K562 (cell line): ENCODE results near the gene ANXA3. TPM values are rescaled to one million over a fixed set of nuclear protein-coding genes. Genes with fewer than 3 reads are reported as not detected.

ENCODE experiments used
- ATAC-seq: fragments of 200-7000 bp; cut with Tn5 transposase; 3 replicates; pipeline ENCODE4 v1.9.1; 2020; ENCODE audit warnings: moderate library complexity
- BruUV-seq: library from RNA; stranded (reverse); fragments of 400-500 nt; replicated peaks from 2 replicates; lab custom pipeline; 2021; lab: Mats Ljungman, UMichigan
- CTCF ChIA-PET: fragments of 300-600 bp; formaldehyde crosslinking; extraction: SDS; loops from one replicate; lab custom pipeline; 2021; ENCODE audit warnings: low intra/inter-chr PET ratio; lab: Yijun Ruan, JAX
- POLR2A ChIA-PET: fragments of 300-600, 350-650 bp; sonication (Branson Sonifier 250); formaldehyde crosslinking; extraction: SDS; loops from one replicate; lab custom pipeline; 2021; ENCODE audit warnings: antibody characterized with exemption, inconsistent platforms; lab: Yijun Ruan, JAX
- DNase-seq, 4 experiments: peaks; one replicate each; pipeline versions ENCODE4 v3.0.0 to v3.0.0-alpha.2; 2011 to 2018; ENCODE audit warnings: low spot score in 3 of 4, mixed read lengths in 3 of 4; ENCODE audit errors: extremely low read depth in 1 of 4
- FAIRE-seq: peaks from 2 replicates; lab custom pipeline; 2011; peaks lifted over from hg19 to GRCh38; lab: Jason Lieb, UNC
- H2AFZ ChIP-seq: 2 replicates; pipeline ENCODE4 v1.6.0; 2011; ENCODE audit warnings: low read depth, low read length, control low read depth, inconsistent platforms
- H3K27ac ChIP-seq: fragments of 200-600 bp; 3 replicates; pipeline ENCODE4 v1.8.0; 2011; ENCODE audit warnings: low read depth, mild to moderate bottlenecking, control low read depth, inconsistent platforms, low read length, moderate library complexity, mixed read lengths; ENCODE audit errors: extremely low read depth
- H3K27me3 ChIP-seq, 2 experiments: fragments of 300-600 bp in 1 of 2; 2 replicates in 1 of 2; 3 replicates in 1 of 2; pipeline versions ENCODE4 v1.6.0 to v1.8.0; 2011; ENCODE audit warnings: inconsistent platforms in 2 of 2, low read length in 2 of 2, mild to moderate bottlenecking in 1 of 2, mixed read lengths in 1 of 2, moderate library complexity in 1 of 2; ENCODE audit not compliant: control insufficient read depth in 2 of 2, insufficient read depth in 2 of 2
- H3K36me3 ChIP-seq: fragments of 300-600 bp; 3 replicates; pipeline ENCODE4 v1.8.0; 2011; ENCODE audit warnings: mild to moderate bottlenecking, low read length, inconsistent platforms; ENCODE audit not compliant: control insufficient read depth, insufficient read depth
- H3K4me1 ChIP-seq, 2 experiments: fragments of 200-600 bp in 1 of 2; replicated peaks in 1 of 2; 2 replicates in 1 of 2; 3 replicates in 1 of 2; pipeline versions ENCODE4 v1.5.1 to v1.8.0; 2011; ENCODE audit warnings: inconsistent platforms in 2 of 2, low read length in 2 of 2, mild to moderate bottlenecking in 1 of 2, mixed read lengths in 1 of 2, moderate library complexity in 1 of 2; ENCODE audit not compliant: control insufficient read depth in 2 of 2, insufficient read depth in 2 of 2
- H3K4me2 ChIP-seq: 2 replicates; pipeline ENCODE4 v1.6.1; 2011; ENCODE audit warnings: low read length, control low read depth, inconsistent platforms, mixed read lengths; ENCODE audit not compliant: insufficient read depth
- H3K4me3 ChIP-seq: fragments of 200-600 bp; sonication (generic), shearing (Covaris generic); 2 replicates; pipeline ENCODE4 v1.5.1; 2016; ENCODE audit warnings: control low read depth, inconsistent platforms
- H3K79me2 ChIP-seq: fragments of 200-600 bp; 3 replicates; pipeline ENCODE4 v1.8.0; 2011; ENCODE audit warnings: low read length, inconsistent platforms; ENCODE audit not compliant: control insufficient read depth, insufficient read depth
- H3K9ac ChIP-seq, 2 experiments: 2 replicates each; pipeline versions ENCODE4 v1.6.0 to v1.6.1; 2011; ENCODE audit warnings: low read depth in 2 of 2, low read length in 2 of 2, control low read depth in 1 of 2, inconsistent platforms in 1 of 2, mild to moderate bottlenecking in 1 of 2, mixed read lengths in 1 of 2; ENCODE audit not compliant: insufficient read depth in 1 of 2
- H3K9me1 ChIP-seq: one replicate; pipeline ENCODE4 v1.6.0; 2011; ENCODE audit warnings: inconsistent platforms, mild to moderate bottlenecking, low read length, moderate library complexity; ENCODE audit not compliant: control insufficient read depth, insufficient read depth
- H3K9me3 ChIP-seq: replicated peaks from 2 replicates; pipeline ENCODE4 v1.5.1; 2011; ENCODE audit warnings: low read depth, low read length, inconsistent platforms; ENCODE audit not compliant: control insufficient read depth, insufficient read depth
- H4K20me1 ChIP-seq: replicated peaks from 2 replicates; pipeline ENCODE4 v1.6.1; 2011; ENCODE audit warnings: low read length, inconsistent platforms, mixed read lengths; ENCODE audit not compliant: control insufficient read depth, insufficient read depth
- CEBPG ChIP-seq, 3 experiments: fragments of 200-800 bp in 1 of 3; sonication (Bioruptor generic) in 1 of 3; sonication (generic) in 1 of 3; formaldehyde crosslinking in 1 of 3; IDR thresholded peaks in 2 of 3; conservative IDR thresholded peaks in 1 of 3; 2 replicates each; pipeline versions ENCODE4 v1.6.1 to v1.8.0; 2016 to 2022; ENCODE audit warnings: missing compliant biosample characterization in 2 of 3, missing genetic modification characterization in 2 of 3, mild to moderate bottlenecking in 1 of 3, missing genetic modification reagents in 1 of 3
- DPF2 ChIP-seq: fragments of 450-650 bp; IDR thresholded peaks from 2 replicates; pipeline ENCODE4 v1.6.1; 2016
- EP300 ChIP-seq: IDR thresholded peaks from 2 replicates; pipeline ENCODE4 v1.6.1; 2012; ENCODE audit warnings: low read length, improper control_type of control experiment
- FOSL1 ChIP-seq: fragments of 200-800 bp; sonication (Bioruptor generic); conservative IDR thresholded peaks from 2 replicates; pipeline ENCODE4 v1.6.1; 2016; ENCODE audit warnings: missing genetic modification characterization, missing compliant biosample characterization
- GATAD2A ChIP-seq: fragments of 450-650 bp; IDR thresholded peaks from 2 replicates; pipeline ENCODE4 v1.6.1; 2017
- HNRNPH1 ChIP-seq: fragments of 200-400 bp; formaldehyde crosslinking; optimal IDR thresholded peaks from 2 replicates; pipeline ENCODE3; 2017; ENCODE audit warnings: low read depth, mild to moderate bottlenecking, low read length, moderate library complexity
- JUNB ChIP-seq: fragments of 450-650 bp; formaldehyde crosslinking; conservative IDR thresholded peaks from 2 replicates; pipeline ENCODE4 v1.4.0; 2020; ENCODE audit warnings: mild to moderate bottlenecking
- JUND ChIP-seq, 2 experiments: IDR thresholded peaks; 2 replicates in 1 of 2; 3 replicates in 1 of 2; pipeline ENCODE4 v1.6.1; 2011; ENCODE audit warnings: borderline replicate concordance in 2 of 2, low read depth in 2 of 2, low read length in 2 of 2, improper control_type of control experiment in 1 of 2, missing biosample characterization in 1 of 2, missing genetic modification characterization in 1 of 2, missing genetic modification reagents in 1 of 2
- PHF20 ChIP-seq: fragments of 450-650 bp; IDR thresholded peaks from 2 replicates; pipeline ENCODE4 v1.6.1; 2018; ENCODE audit not compliant: partially characterized antibody
- POLR2G ChIP-seq: fragments of 200-400 bp; formaldehyde crosslinking; IDR thresholded peaks from 2 replicates; pipeline ENCODE4 v1.6.1; 2017; ENCODE audit warnings: low read depth, mild to moderate bottlenecking, antibody characterized with exemption, low read length, moderate library complexity
- RCOR1 ChIP-seq, 2 experiments: IDR thresholded peaks; 2 replicates each; pipeline ENCODE4 v1.6.1; 2012; ENCODE audit warnings: low read depth in 2 of 2, low read length in 2 of 2, borderline replicate concordance in 1 of 2, improper control_type of control experiment in 1 of 2
- SMARCE1 ChIP-seq: fragments of 450-650 bp; IDR thresholded peaks from 2 replicates; pipeline ENCODE4 v1.7.1; 2016; ENCODE audit warnings: mild to moderate bottlenecking
- TCF7L2 ChIP-seq: fragments of 150-350 bp; IDR thresholded peaks from 2 replicates; pipeline ENCODE4 v1.6.1; 2016; ENCODE audit warnings: low read depth, mild to moderate bottlenecking, low read length, moderate library complexity
- TEAD4 ChIP-seq, 2 experiments: sonication (generic) in 1 of 2; formaldehyde crosslinking in 1 of 2; IDR thresholded peaks; 2 replicates each; pipeline versions ENCODE4 v1.6.1 to v1.8.0; 2012 to 2022; ENCODE audit warnings: borderline replicate concordance in 1 of 2, inconsistent platforms in 1 of 2, low read length in 1 of 2, mild to moderate bottlenecking in 1 of 2, missing genetic modification reagents in 1 of 2
- TRIM24 ChIP-seq, 2 experiments: fragments of 450-650 bp; IDR thresholded peaks; 2 replicates each; pipeline ENCODE4 v1.6.1; 2016
- ZNF282 ChIP-seq: sonication (generic); formaldehyde crosslinking; IDR thresholded peaks from 2 replicates; pipeline ENCODE4 v1.8.1; 2023; ENCODE audit warnings: missing genetic modification reagents
- ZNF79 ChIP-seq: fragments of 250-450 bp; sonication (Bioruptor Pico); IDR thresholded peaks from 2 replicates; pipeline ENCODE4 v1.4.0; 2020; ENCODE audit warnings: low read depth, mild to moderate bottlenecking, moderate library complexity
- WGBS: fragments of 100-300 bp; shearing (Covaris generic); methylation state at CpG from one replicate; pipeline ENCODE4 v1.1.6; 2016; ENCODE audit warnings: low coverage, mixed read lengths; ENCODE audit not compliant: insufficient coverage; ENCODE audit errors: missing lambda C conversion rate; 5-methylcytosine and 5-hydroxymethylcytosine counted together
- in situ Hi-C: fragments of 300-500 bp; cut with MboI; formaldehyde crosslinking; loops from 4 replicates; pipeline ENCODE4 v1.15.0; 2018; ENCODE audit warnings: inconsistent platforms, mixed read lengths
- intact Hi-C: fragments of 100-400 bp; cut with micrococcal nuclease; formaldehyde crosslinking; loops from 2 replicates; pipeline ENCODE4 v1.14.2; 2022
- polyA plus RNA-seq, 8 experiments: library from polyadenylated mRNA; depleted of rRNA in 4 of 8; stranded (reverse) in 5 of 8; unstranded in 3 of 8; fragments of >200 nt; fragmentation: Nextera tagmentation in 2 of 8; fragmentation: Illumina TruSeq in 1 of 8; extraction: Ambion mirVana in 2 of 8; extraction: Trizol in 1 of 8; gene quantifications; 2 replicates each; pipeline versions ENCODE4 v1.2.1 to v1.2.3, GENCODE V29; 2011 to 2014; ENCODE audit warnings: inconsistent platforms in 1 of 8, missing spikeins in 1 of 8
- total RNA-seq, 7 experiments: library from RNA; depleted of rRNA in 6 of 7; stranded (reverse); fragments of >200 nt in 6 of 7; fragmentation: Illumina TruSeq in 2 of 7; extraction: Trizol in 2 of 7; gene quantifications; 2 replicates each; pipeline versions ENCODE4 v1.2.1 to v1.2.3, GENCODE V29; 2011 to 2021; ENCODE audit warnings: low replicate concordance in 1 of 7
- TF ChIP-seq, protein P1 (sequence below): sonication (generic); formaldehyde crosslinking; IDR thresholded peaks from 2 replicates; pipeline ENCODE4 v1.8.1; 2022; ENCODE audit warnings: missing genetic modification reagents

ANXA3 gene
- total and polyA plus RNA-seq, 9 of the 15 experiments (the other 6 are each of a cell fraction or from before 2014, with no cell fraction given) = 6.3 to 15.5 (median 9.8) TPM

- no peak for TF ChIP-seq ZNF282 (CRISPR knock-in tag)
- no peak for TF ChIP-seq HNRNPH1
- no peak for TF ChIP-seq PHF20
Measured at GRCh38 chr4:78558410-78558809, 6.8 kb downstream of the ANXA3 start (continued).

DNA sequence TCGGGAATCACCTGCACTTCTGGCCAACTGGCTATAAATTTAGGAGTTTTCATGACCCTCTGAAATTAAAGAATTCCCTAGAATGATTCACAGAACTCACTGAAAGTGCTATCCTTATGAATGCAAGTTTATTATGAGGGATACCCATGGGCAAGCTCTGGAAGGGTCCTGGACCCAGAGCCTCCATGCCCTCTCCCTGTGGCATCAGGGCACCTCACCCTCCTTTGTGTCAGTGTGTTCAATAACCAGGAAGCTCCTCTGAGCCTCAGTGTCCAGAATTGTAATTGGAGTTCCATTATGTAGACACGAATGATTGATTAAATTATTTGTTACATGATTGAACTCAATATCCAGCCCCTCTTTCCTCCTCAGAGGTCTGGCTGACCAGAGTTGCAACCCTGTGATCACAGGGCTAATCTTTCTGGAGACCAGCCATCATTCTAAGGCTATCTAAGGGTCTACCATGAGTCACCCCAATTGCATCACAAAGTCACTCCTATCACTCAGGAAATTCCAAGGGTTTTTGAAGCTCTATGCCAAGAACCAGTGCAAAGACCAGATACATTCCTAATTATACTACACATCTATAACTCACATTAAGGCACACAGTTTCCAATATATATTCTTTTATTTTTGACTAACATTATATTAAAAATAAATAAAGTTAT lies 8.9 kb downstream of the ANXA3 start:
- no peak overlapping the region for H2AFZ ChIP-seq
- H3K27me3 ChIP-seq = no peaks in the 10 kb centered on the region
- H3K9me1 ChIP-seq = no peaks in the 10 kb centered on the region
- H3K27ac ChIP-seq = no peak overlapping the region
- H3K36me3 ChIP-seq = no peaks in the 10 kb centered on the region
- intact Hi-C loops = no loop called here
- no peaks in the 10 kb centered on the region for H4K20me1 ChIP-seq
- ChIA-PET POLR2A (interaction anchor here (0.6 to 1.3 kb wide), 2 partner anchors 8 to 1142 kb away, joined by 3 read pairs; partner anchors contain the start of gene ANXA3), CTCF (no interaction called here)
- 0 out of 3 replicates have a peak, but pooled peaks have one; percentile 36 for ATAC-seq
- no peak for FAIRE-seq
- H3K4me1 ChIP-seq = peaks cover 0 to 3% of the 10 kb centered on the region in 2 experiments; a peak in 2 of 5 replicates
- no peak overlapping the region for H3K9ac ChIP-seq
- in situ Hi-C loops = no loop called here
- no TSS peak for BruUV-seq
- 3% methylated on average over 2 of the region's 2 CpGs for WGBS
- no peaks in the 10 kb centered on the region for H3K79me2 ChIP-seq
- DNase-seq = peak in 1 of 4 experiments; percentile 31
- no peak overlapping the region for H3K4me2 ChIP-seq
- no peaks in the 10 kb centered on the region for H3K9me3 ChIP-seq
- H3K4me3 ChIP-seq = no peak overlapping the region
- TF ChIP-seq GATAD2A (no peak), SMARCE1 (peak; percentile 60; the same call in 1 of the 2 replicates), JUND (IDR thresholded peaks at IDR 0.05; ENCODE audit: borderline replicate concordance, low read depth, low read length) (peak; percentile 95), JUND (tag; IDR thresholded peaks at IDR 0.05; ENCODE audit: borderline replicate concordance, low read depth, low read length) (peak; percentile 80; the same call in 2 of the 3 replicates), POLR2G (no peak), RCOR1 (IDR thresholded peaks at IDR 0.05; ENCODE audit: borderline replicate concordance in 1 of 2, low read depth in 2 of 2, low read length in 2 of 2) (peak in 1 of 2 experiments; percentile 27; a peak in 1 of 4 replicates), FOSL1 (tag) (peak; percentile 93), DPF2 (0 out of 2 replicates have a peak, but pooled peaks have one; percentile 40), TCF7L2 (no peak), TEAD4 (IDR thresholded peaks at IDR 0.05; ENCODE audit: low read length) (peak; percentile 33; the same call in 1 of the 2 replicates), TEAD4 (CRISPR knock-in tag; IDR thresholded peaks at IDR 0.05; ENCODE audit: borderline replicate concordance) (no peak), ZNF79 (CRISPR knock-in tag) (no peak), JUNB (0 out of 2 replicates have a peak, but pooled peaks have one; percentile 57), CEBPG (CRISPR knock-in tag; IDR thresholded peaks at IDR 0.05) (peak; percentile 63), CEBPG (tag; conservative IDR thresholded peaks at IDR 0.05 in 1 of 2, IDR thresholded peaks at IDR 0.05 in 1 of 2) (peak; percentile 55 to 83; a peak in 3 of 4 replicates), TRIM24 (IDR thresholded peaks at IDR 0.05) (peak; percentile 35 to 55; a peak in 1 of 4 replicates), EP300 (0 out of 2 replicates have a peak, but pooled peaks have one; percentile 6)
- TF ChIP-seq, protein P1, sequence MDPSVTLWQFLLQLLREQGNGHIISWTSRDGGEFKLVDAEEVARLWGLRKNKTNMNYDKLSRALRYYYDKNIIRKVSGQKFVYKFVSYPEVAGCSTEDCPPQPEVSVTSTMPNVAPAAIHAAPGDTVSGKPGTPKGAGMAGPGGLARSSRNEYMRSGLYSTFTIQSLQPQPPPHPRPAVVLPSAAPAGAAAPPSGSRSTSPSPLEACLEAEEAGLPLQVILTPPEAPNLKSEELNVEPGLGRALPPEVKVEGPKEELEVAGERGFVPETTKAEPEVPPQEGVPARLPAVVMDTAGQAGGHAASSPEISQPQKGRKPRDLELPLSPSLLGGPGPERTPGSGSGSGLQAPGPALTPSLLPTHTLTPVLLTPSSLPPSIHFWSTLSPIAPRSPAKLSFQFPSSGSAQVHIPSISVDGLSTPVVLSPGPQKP (CRISPR knock-in tag) = no peak
